Mucosa of rectum (tissue), 2 donors: ENCODE results near the gene MRNIP.

Experiments
- H3K27ac ChIP-seq, 2 donors: one replicate each; pipeline ENCODE4 v1.7.0; 2013; ENCODE audit warnings: inconsistent platforms in 2 of 2, low read depth in 2 of 2, low read length in 2 of 2
- H3K27me3 ChIP-seq, 2 donors: one replicate each; pipeline ENCODE4 v1.7.0; 2013; ENCODE audit warnings: low read length in 2 of 2; ENCODE audit not compliant: control insufficient read depth in 2 of 2, insufficient read depth in 2 of 2
- H3K36me3 ChIP-seq, 2 donors: one replicate each; pipeline ENCODE4 v1.7.0; 2013; ENCODE audit warnings: low read length in 2 of 2; ENCODE audit not compliant: control insufficient read depth in 2 of 2, insufficient read depth in 2 of 2
- H3K4me1 ChIP-seq, 2 donors: one replicate each; pipeline ENCODE4 v1.7.0; 2013; ENCODE audit warnings: low read length in 2 of 2, mild to moderate bottlenecking in 1 of 2; ENCODE audit not compliant: control insufficient read depth in 2 of 2, insufficient read depth in 2 of 2
- H3K4me3 ChIP-seq, 2 donors: one replicate each; pipeline ENCODE4 v1.7.0; 2013; ENCODE audit warnings: low read length in 2 of 2
- H3K9ac ChIP-seq, 2 donors: one replicate each; pipeline ENCODE4 v1.7.0; 2013; ENCODE audit warnings: low read length in 2 of 2, low read depth in 1 of 2, mild to moderate bottlenecking in 1 of 2
- H3K9me3 ChIP-seq, 2 donors: one replicate each; pipeline ENCODE4 v1.7.0; 2013; ENCODE audit warnings: low read length in 2 of 2; ENCODE audit not compliant: control insufficient read depth in 2 of 2
- donor health status: healthy.
- donor health status: Normal muscosa, but diverticular disease.

The MRNIP gene

DNA sequence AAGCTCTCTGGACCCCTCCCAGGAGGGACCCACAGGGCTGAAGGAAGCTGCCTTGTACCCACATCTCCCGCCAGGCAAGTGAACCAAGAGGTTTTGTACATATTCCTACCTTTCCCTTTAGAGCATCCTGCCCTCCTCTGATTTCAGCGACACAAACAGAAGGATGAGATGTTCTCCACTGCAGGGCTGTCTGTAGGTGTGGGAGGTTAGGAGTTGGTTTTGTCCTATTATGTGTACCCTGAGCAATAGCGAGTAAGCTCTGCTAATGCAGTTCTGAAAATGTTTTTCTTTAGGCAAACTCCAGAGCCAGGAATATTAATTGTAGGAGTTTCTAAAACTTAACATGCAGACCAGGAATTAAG lies 24.9 kb downstream of the MRNIP start:
- H3K36me3 ChIP-seq: peaks cover 73 to 79% of the 10 kb centered on the region in 2 donors
- H3K4me3 ChIP-seq: no peak overlapping the region
- H3K9me3 ChIP-seq: no peaks in the 10 kb centered on the region
- H3K4me1 ChIP-seq: peaks cover 0 to 8% of the 10 kb centered on the region in 2 donors
- no peaks in the 10 kb centered on the region for H3K27me3 ChIP-seq
- H3K9ac ChIP-seq: no peak overlapping the region
- no peak overlapping the region for H3K27ac ChIP-seq

DNA sequence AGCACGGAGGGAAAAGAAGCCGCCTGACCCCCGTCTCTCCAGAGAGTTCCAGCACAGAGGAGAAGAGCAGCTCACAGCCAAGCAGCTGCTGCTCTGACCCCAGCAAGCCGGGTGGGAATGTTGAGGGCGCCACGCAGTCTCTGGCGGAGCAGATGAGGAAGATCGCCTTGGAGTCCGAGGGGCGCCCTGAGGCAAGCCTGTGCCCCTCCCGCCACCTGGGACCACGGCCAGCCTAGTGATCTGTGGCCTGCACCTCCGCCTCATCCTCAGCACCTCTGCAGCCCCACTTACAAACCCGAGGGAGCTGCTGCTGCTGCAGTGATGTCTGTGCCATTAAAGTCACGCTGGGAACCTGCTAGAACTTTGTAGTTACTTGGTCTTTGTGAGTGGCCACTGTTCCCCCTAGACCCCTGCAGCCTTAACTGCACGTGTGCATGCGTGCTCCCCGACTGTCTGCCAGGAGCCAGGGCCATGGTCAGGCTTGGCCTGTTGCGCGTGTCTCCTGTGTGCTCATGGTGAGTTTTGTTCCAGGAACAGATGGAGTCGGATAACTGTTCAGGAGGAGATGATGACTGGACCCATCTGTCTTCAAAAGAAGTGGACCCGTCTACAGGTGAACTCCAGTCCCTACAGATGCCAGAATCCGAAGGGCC lies 25.4 kb downstream of the MRNIP start:
- H3K4me1 ChIP-seq: peaks cover 0 to 8% of the 10 kb centered on the region in 2 donors
- H3K4me3 ChIP-seq: no peak overlapping the region
- H3K9me3 ChIP-seq: no peaks in the 10 kb centered on the region
- no peak overlapping the region for H3K9ac ChIP-seq
- H3K27me3 ChIP-seq: no peaks in the 10 kb centered on the region
- no peak overlapping the region for H3K27ac ChIP-seq
- H3K36me3 ChIP-seq: peaks cover 73 to 77% of the 10 kb centered on the region in 2 donors

DNA sequence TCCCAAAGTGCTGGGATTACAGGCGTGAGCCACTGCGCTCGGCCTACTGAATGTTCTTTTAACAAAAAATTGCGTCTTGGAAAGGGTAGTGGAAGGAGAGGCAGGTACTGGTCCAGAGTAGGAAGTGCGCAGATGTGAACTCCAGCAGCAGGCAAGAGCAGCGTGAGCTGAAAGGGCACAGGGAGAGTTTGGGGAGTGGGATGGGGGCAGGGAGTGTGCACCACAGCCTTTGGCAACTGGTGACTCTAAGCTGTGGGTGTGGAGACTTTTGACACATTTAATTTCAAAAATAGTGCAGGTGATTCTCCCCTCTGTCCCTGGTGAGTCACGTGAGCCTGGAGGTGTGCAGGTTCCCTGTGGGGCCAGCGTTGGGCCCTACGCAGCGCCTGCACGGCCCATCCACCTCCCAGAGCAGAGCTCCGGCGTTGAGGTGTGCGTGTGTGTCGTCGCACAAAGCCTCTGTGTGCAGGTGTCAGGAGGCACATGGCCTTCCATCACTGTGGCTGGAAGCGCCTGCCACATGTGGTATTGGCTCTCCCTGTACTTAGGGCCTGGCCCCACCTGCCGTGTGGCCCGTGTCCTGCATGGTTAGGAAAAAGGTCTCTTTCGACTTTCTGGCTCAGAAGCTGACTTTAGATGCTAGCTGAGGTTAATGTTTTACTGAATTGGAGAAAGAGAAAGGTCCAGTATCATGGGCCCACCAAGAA lies 26.4 kb downstream of the MRNIP start:
- Histone ChIP-seq H3K27ac (no peak overlapping the region), H3K4me1 (peaks cover 9 to 16% of the 10 kb centered on the region in 2 donors)

DNA sequence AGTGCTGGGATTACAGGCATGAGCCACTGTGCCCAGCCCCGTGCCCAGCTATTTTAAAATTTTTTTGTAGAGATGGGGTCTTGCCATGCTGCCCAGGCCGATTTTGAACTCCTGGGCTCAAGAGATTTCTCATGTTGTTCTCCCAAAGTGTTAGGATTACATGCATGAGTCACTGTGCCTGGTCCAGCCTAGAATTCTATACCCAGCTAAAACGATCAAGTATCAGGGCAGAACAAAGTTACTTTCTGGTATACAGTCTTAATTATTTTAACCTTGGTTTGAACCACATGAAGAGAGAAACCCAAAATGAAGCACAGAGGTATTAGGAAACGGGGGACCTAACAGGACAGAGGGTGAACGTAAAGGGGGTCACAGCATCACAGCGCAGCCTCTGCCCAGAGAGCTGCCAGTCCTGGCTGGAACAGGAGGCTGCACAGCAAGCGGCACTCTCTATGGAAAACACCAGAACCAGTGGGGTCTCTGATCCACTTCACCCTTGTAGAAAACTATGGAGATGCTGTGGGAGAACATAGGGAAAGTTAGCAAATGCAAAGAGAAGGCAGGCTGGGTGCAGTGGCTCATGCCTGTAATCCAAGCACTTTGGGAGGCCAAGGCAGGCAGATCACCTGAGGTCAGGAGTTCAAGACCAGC lies 27.7 kb downstream of the MRNIP start:
- H3K9ac ChIP-seq: no peak overlapping the region
- peaks cover 55 to 70% of the 10 kb centered on the region in 2 donors for H3K36me3 ChIP-seq
- no peaks in the 10 kb centered on the region for H3K27me3 ChIP-seq
- peaks cover 17 to 21% of the 10 kb centered on the region in 2 donors for H3K4me1 ChIP-seq
- no peaks in the 10 kb centered on the region for H3K9me3 ChIP-seq
- H3K4me3 ChIP-seq: no peak overlapping the region
- H3K27ac ChIP-seq: no peak overlapping the region

More for the DNA sequence above, 26.4 kb downstream of the MRNIP start:
- no peaks in the 10 kb centered on the region for H3K9me3 ChIP-seq
- H3K36me3 ChIP-seq: peaks cover 66 to 73% of the 10 kb centered on the region in 2 donors
- no peak overlapping the region for H3K4me3 ChIP-seq
- no peaks in the 10 kb centered on the region for H3K27me3 ChIP-seq
- H3K9ac ChIP-seq: no peak overlapping the region

DNA sequence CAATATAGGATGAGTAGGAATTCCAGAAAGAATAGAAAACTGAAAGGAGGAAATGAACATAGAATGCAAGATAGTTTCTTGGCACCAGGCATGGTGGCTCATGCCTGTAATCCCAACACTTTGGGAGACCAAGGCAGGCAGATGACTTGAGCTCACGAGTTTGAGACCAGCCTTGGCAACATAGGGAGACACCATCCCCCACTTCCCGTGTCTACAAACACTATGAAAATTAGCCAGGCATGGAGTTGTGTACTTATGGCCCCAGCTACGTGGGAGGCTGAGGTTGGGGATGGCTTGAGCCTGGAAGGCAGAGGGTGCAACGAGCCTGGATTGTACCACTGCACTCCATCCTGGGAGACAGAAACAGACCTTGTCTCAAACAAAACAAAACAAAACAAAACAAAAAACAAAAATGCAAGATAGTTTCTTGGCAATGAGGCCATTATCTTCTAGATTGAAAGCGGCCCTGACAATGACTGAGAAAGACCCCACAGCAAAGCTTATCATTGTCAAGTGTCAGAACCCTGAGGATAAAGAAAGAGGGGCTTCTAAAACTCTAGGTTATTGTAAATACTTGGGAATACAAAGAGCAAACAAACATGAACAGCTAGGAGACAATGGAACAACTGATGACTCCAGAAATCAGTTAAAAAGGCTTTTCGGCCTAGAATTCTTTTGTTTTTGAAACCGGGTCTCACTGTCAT lies 28.7 kb downstream of the MRNIP start:
- Histone ChIP-seq H3K9ac (no peak overlapping the region), H3K27ac (no peak overlapping the region), H3K36me3 (peaks cover 64 to 79% of the 10 kb centered on the region in 2 donors), H3K4me1 (peaks cover 26 to 31% of the 10 kb centered on the region in 2 donors), H3K4me3 (no peak overlapping the region), H3K9me3 (no peaks in the 10 kb centered on the region), H3K27me3 (no peaks in the 10 kb centered on the region)

DNA sequence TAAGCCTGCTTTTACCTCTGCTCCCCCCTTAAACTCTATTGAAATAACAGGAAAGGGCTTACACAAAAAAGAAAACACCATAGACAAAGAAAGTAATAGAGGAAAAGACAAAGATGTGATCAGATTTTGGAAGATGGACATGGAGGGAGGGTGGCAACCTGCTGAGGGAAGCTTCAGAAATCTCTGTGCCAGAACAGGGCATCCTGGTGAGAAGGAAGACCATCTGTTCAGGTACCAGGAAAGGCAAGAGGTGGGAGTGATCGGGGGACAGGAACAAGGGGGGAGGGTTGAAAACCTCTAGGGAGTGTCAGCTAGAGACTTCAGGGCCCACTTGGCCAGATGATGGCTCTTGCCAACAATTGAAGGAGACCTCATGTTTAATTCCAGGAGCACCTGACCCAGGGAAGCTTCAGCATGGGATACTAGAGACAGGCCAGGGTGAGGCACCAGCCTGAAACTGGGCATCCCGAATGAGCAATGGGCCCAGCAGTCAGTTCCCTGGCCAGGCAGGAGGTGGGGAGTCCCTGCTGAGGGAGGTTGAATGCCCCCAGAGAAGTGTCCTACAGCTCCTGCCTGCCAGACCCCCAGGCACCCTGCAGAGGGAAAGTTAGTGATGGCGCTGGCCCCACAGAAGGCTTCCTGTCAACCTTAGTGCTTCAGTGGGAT lies 29.7 kb downstream of the MRNIP start:
- Histone ChIP-seq H3K36me3 (peaks cover 70 to 87% of the 10 kb centered on the region in 2 donors), H3K9ac (no peak overlapping the region), H3K4me1 (peaks cover 36 to 41% of the 10 kb centered on the region in 2 donors), H3K27ac (no peak overlapping the region), H3K9me3 (no peaks in the 10 kb centered on the region), H3K4me3 (no peak overlapping the region), H3K27me3 (no peaks in the 10 kb centered on the region)

DNA sequence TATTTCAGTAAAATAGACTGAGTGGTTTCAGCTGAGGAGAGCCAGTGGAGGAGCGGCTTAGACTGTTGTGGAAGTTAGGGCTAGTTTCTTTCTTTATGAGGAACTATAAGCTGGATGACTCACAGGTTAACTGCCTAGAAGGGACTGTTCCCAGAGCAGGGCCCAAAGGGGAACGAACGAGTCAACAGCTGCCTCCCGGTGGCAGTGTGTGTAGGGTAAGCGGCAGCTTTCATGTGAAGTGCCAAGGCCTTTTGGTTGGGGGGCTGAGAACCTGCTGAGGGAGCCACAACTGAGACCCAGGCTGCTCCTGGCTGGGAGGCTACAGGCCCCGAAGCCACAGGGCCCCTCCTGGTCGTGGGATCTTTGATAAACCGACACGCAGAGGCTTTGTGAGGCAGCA lies 30.9 kb downstream of the MRNIP start:
- Histone ChIP-seq H3K27ac (peak overlapping the region; percentile 70 to 76), H3K4me3 (no peak overlapping the region), H3K36me3 (peaks cover 66 to 85% of the 10 kb centered on the region in 2 donors), H3K9me3 (no peaks in the 10 kb centered on the region), H3K9ac (peak overlapping the region; percentile 28 to 40), H3K27me3 (no peaks in the 10 kb centered on the region), H3K4me1 (peaks cover 45 to 52% of the 10 kb centered on the region in 2 donors)

DNA sequence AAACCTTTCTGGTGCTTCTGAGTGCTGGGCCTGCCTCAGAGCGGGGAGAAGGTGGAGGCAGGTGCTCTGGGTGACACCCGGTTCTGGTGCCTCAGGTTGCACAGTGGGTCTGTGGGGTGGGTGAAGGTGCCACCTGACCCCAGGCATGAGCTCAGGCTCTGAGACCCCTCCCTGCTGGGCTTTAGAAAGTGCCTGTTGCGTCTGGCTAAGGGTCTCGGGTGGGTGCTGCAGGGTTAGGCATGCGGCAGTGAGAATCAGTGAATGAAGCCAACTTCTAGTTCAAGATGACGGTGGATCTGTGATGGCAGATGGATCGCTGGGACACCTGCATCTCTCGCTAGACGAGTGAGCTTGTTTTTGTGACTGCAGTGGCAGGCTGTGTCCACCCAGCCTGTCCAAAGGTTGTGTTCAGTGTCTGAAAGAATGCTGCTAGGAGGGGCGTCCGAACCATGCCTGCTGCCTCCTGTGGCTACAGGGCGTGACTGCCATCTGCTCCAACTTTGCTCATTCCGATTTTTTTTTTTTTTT lies 32.9 kb downstream of the MRNIP start:
- Histone ChIP-seq H3K4me1 (peaks cover 54 to 61% of the 10 kb centered on the region in 2 donors), H3K4me3 (peak overlapping the region in 1 of 2 donors; percentile 20), H3K27ac (peak overlapping the region; percentile 42 to 70), H3K9me3 (no peaks in the 10 kb centered on the region), H3K27me3 (no peaks in the 10 kb centered on the region), H3K36me3 (peaks cover 53 to 74% of the 10 kb centered on the region in 2 donors), H3K9ac (no peak overlapping the region)

DNA sequence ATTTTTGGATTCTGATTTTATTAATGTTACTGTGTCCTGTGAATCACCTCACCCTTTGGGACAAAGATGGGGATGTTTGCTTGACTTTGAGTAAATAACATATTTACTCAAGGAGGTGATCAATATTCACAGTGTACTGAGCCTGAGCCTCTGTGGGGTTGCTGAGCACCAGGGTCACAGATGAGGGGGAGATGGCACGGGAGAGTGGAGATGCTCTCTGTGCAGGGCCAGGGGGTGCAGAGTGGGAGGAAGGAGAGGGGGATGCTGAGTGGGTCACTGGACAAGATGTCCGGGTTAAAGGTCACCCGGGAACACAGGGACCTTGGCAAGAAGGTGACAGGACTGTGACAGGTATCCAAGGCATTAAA lies 33.9 kb downstream of the MRNIP start:
- H3K4me3 ChIP-seq: no peak overlapping the region
- H3K9me3 ChIP-seq: no peaks in the 10 kb centered on the region
- H3K36me3 ChIP-seq: peaks cover 44 to 66% of the 10 kb centered on the region in 2 donors
- peaks cover 63 to 69% of the 10 kb centered on the region in 2 donors for H3K4me1 ChIP-seq
- no peaks in the 10 kb centered on the region for H3K27me3 ChIP-seq
- no peak overlapping the region for H3K9ac ChIP-seq
- no peak overlapping the region for H3K27ac ChIP-seq
